Stimulated activated CD4-positive, alpha-beta T cell treated with anti-CD3 and anti-CD28 coated beads, Interleukin-2, amount 100 ng/mL, for 24 hours (primary cell): Measurements from ENCODE around the gene TYROBP.
A peak's percentile ranks its signal among the peaks of the same experiment; 100 is the strongest.

Experiments
- DNase-seq, 2 donors: peaks; one replicate each; pipeline ENCODE4 v3.0.0-alpha.2; 2020

Gene TYROBP

DNA sequence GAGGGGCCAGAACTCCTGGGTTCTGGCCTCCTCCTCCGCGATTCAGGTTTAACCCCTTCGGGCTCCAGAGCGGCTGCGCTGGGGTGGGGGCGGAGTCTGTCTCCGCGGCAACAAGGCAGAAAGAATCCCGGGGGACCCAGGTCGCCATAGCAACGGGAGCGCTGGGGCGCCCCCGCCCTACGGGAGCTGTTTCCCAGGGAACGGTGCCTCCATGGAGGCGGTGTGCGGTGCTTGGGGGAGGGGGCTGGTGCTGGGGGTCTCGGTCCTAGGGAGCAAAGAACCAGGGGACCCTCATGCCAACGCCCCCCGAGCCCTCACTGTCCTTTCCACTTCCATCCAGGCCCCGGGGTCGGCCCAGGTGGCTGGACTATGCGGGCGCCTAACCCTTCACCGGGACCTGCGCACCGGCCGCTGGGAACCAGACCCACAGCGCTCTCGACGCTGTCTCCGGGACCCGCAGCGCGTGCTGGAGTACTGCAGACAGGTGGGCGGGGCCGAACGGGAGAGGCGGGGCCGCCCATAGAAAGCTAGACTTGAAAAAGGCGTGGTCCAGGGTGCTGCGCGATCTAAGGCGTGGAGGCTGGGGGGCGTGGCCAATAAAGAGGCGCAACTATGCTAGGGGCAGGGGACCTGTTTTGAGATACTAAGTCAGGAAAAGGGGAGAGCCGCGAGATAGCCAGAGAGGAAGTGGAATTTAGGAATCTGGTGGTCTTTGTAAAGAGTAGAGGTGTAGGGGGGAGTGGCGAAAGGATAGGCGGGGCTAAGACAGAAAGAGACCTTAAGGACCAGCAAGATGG, 38.6 kb downstream of the TYROBP start:
- peak; percentile 84 to 89 for DNase-seq

DNA sequence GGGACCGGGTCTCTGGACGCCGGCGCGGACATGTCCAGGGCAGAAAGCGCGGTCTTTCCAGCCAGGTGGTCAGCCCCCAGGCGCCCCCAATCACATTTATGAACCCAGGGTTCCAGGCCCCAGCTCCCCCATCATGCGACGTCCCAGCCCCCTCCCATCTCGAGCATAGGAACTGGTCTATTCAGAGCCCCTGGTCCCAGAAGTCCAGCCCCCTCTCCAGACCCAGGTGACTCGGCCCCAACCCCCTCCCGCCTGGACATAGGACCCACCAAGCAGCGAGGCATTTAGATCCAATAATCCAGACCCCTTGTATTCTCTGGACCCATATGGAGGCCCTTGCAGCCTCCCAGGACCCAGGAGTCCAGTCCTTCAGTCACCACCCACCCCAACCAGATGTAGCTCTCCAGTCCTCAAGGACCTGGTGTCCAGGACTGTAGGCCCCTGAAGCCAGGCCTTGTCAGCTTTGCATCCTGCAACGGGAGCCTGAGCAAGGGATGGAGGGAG, 39.2 kb downstream of the TYROBP start:
- DNase-seq: no peak

DNA sequence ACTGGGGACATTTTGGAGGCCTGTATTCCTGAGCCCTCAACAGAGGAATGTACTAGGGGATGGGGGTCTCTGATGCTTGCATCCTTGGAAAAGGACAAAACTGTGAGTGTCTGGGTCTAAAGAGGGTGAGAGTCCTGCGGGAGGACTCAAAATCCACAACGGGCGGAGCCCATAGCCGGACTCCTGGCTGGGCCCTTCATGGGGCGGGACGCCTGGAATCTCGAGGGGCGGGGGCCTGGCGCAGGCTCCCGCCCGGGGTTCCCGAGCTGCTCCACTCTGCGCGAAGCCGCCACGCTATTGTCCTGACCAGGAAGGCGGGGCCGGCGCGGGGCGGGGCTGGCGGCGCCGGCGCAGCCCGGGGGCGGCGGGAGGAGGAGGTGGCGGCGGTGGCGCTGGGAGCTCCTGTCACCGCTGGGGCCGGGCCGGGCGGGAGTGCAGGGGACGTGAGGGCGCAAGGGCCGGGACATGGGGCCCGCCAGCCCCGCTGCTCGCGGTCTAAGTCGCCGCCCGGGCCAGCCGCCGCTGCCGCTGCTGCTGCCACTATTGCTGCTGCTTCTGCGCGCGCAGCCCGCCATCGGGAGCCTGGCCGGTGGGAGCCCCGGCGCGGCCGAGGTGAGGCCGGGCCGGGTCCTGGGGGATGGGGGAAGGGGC, 39.8 kb downstream of the TYROBP start, which contains the start of gene APLP1:
Gene APLP1, plus strand, starts transcription at position 403 of the 651 bp plus-strand sequence. Its CDS starts 63 bp downstream, at position 466.
- peak; percentile 77 to 81 for DNase-seq

DNA sequence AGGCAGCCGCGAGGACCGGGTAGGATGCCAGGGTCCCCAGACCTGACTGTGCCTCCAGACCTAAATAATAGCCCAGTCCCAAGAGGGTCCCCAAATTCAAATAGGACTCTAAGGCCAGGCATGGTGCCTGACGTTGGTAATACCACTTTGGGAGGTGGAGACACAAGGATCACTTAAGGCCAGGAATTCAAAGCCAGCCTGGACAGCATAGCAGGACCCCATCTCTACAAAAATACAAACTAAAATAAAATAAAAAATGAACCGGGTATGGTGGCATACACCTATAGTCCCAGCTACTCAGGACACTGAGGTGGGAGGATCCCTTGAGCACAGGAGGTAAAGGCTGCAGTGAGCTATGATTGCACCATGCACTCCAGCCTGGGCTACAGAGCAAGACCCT, 45.1 kb downstream of the TYROBP start:
- DNase-seq: no peak

DNA sequence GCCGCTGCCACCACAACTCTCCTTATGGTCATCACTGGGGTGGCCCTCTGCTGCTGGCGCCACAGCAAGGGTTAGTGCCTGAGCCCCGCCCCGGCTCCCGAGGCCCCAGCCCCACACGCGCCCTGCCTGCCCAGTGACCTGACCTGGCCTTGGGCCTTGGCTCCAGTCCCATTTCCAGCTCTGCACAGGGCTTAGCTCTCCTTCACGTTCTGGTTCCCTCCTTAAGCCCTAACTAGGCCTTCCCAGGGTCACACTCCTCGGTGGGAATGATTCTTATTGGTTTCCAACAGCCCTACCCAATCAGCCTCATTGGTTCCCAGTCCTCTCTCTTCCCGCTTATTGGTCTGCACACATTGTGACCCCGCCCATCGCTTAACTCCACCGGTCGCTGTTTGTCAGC, 45.6 kb downstream of the TYROBP start:
- no peak for DNase-seq

- DNase-seq: no peak
These were observed 46.4 kb downstream of the TYROBP start for GRCh38 chr19:35861640-35862160.

- no peak for DNase-seq
These were observed 47.1 kb downstream of the TYROBP start for GRCh38 chr19:35860818-35861639.

- no peak for DNase-seq
These were observed 47.7 kb downstream of the TYROBP start for GRCh38 chr19:35860436-35860817.

GRCh38 chr19:35859414-35859813, 48.7 kb downstream of the TYROBP start:
- no peak for DNase-seq

DNA sequence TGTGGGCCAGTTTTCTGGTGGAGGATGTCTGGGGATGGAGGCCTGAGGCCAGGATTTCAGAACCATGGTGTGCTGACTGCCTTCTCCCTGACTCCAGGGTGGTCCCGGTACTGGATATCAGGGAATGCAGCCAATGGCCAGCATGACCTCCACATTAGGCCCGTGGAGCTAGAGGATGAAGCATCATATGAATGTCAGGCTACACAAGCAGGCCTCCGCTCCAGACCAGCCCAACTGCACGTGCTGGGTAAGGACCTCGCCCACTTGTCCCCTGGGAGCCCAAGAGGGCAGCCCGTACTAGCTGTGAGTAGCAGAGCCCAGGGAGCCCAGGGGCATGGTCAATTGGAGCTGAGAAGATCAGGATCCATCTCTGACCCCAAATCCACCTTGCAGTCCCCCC, 49.8 kb downstream of the TYROBP start:
- DNase-seq: no peak

DNA sequence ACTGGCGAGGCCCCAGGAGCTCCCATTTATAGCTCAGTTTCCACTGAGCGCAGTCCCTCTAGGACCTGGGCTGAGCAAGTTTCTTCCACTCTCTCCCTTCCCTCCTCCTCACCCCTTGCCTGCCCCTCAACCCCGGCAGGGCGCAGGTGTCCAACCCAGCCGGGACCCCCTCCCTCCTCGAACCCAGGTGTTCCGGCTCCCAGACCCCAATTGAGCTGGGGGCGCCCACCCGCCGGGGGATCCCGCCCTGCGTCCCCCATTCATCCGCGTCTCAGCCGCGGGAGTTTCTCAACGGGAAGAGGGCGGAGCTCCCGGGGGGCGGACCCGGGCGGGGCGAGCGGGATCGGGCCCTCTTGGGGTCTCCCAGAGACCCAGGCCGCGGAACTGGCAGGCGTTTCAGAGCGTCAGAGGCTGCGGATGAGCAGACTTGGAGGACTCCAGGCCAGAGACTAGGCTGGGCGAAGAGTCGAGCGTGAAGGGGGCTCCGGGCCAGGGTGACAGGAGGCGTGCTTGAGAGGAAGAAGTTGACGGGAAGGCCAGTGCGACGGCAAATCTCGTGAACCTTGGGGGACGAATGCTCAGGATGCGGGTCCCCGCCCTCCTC, 51.4 kb downstream of the TYROBP start, which contains the start of gene KIRREL2:
Gene KIRREL2, plus strand, starts transcription at position 366 of the 604 bp plus-strand sequence. Its CDS starts 209 bp downstream, at position 575.
- DNase-seq: peak; percentile 44 to 56
